ENCODE measurements around the gene RPS6KA3.

RPS6KA3 gene

GRCh38 chrX:20266810-20267606 lies at the start of gene RPS6KA3:
Gene RPS6KA3 (minus strand): TSS chrX:20266909. CDS start chrX:20266632, 277 bp downstream.
- peak; percentile 78 for DNase-seq (ENCODE audit: low read depth)
- no peak for TF ChIP-seq CTCF (conservative IDR thresholded peaks at IDR 0.05; ENCODE audit: control insufficient read depth, insufficient read depth, low read depth, low read length)
- H3K4me3 ChIP-seq (ENCODE audit: control insufficient read depth, low read depth, low read length): peak within 1 kb of the TSS; percentile 69

GRCh38 chrX:20315140-20315539 lies 48.4 kb upstream of the RPS6KA3 start:
- H3K4me3 ChIP-seq (ENCODE audit: control insufficient read depth, low read depth, low read length): no peak overlapping the region
- TF ChIP-seq CTCF (conservative IDR thresholded peaks at IDR 0.05; ENCODE audit: control insufficient read depth, insufficient read depth, low read depth, low read length): no peak
- DNase-seq (ENCODE audit: low read depth): no peak

GRCh38 chrX:20313899-20314298 lies 47.2 kb upstream of the RPS6KA3 start:
- TF ChIP-seq CTCF (conservative IDR thresholded peaks at IDR 0.05; ENCODE audit: control insufficient read depth, insufficient read depth, low read depth, low read length): no peak
- no peak overlapping the region for H3K4me3 ChIP-seq (ENCODE audit: control insufficient read depth, low read depth, low read length)
- no peak for DNase-seq (ENCODE audit: low read depth)

- H3K4me3 ChIP-seq (ENCODE audit: control insufficient read depth, low read depth, low read length): no peak overlapping the region
- DNase-seq (ENCODE audit: low read depth): no peak
- no peak for TF ChIP-seq CTCF (conservative IDR thresholded peaks at IDR 0.05; ENCODE audit: control insufficient read depth, insufficient read depth, low read depth, low read length)
Observed at GRCh38 chrX:20312018-20312417, 45.3 kb upstream of the RPS6KA3 start.

- no peak for DNase-seq (ENCODE audit: low read depth)
- no peak for TF ChIP-seq CTCF (conservative IDR thresholded peaks at IDR 0.05; ENCODE audit: control insufficient read depth, insufficient read depth, low read depth, low read length)
- no peak overlapping the region for H3K4me3 ChIP-seq (ENCODE audit: control insufficient read depth, low read depth, low read length)
Observed at GRCh38 chrX:20311505-20311904, 44.8 kb upstream of the RPS6KA3 start.

- no peak for DNase-seq (ENCODE audit: low read depth)
- H3K4me3 ChIP-seq (ENCODE audit: control insufficient read depth, low read depth, low read length): no peak overlapping the region
- no peak for TF ChIP-seq CTCF (conservative IDR thresholded peaks at IDR 0.05; ENCODE audit: control insufficient read depth, insufficient read depth, low read depth, low read length)
Observed at GRCh38 chrX:20309806-20310205, 43.1 kb upstream of the RPS6KA3 start.

All from fibroblast of mammary gland (primary cell).